NOMO-1 treated with DMSO at 0.1 percent for 48 hours (cell line): ENCODE data around the gene UBE2L6.

ENCODE experiments used
- DNase-seq: peaks from one replicate; lab custom pipeline; 2025; ENCODE audit not compliant: unreplicated experiment; lab: John Stamatoyannopoulos, UW

The UBE2L6 gene

GRCh38 chr11:57501953-57502352 is 65.5 kb downstream of the UBE2L6 start:
- DNase-seq: no peak
